Measurements from ENCODE around the gene PKDCC. TPM values are rescaled to one million over a fixed set of nuclear protein-coding genes. Genes with fewer than 3 reads are reported as not detected.

The PKDCC gene
- total and polyA plus RNA-seq, 4 donors = 73.6 to 131 (median 103) TPM

DNA sequence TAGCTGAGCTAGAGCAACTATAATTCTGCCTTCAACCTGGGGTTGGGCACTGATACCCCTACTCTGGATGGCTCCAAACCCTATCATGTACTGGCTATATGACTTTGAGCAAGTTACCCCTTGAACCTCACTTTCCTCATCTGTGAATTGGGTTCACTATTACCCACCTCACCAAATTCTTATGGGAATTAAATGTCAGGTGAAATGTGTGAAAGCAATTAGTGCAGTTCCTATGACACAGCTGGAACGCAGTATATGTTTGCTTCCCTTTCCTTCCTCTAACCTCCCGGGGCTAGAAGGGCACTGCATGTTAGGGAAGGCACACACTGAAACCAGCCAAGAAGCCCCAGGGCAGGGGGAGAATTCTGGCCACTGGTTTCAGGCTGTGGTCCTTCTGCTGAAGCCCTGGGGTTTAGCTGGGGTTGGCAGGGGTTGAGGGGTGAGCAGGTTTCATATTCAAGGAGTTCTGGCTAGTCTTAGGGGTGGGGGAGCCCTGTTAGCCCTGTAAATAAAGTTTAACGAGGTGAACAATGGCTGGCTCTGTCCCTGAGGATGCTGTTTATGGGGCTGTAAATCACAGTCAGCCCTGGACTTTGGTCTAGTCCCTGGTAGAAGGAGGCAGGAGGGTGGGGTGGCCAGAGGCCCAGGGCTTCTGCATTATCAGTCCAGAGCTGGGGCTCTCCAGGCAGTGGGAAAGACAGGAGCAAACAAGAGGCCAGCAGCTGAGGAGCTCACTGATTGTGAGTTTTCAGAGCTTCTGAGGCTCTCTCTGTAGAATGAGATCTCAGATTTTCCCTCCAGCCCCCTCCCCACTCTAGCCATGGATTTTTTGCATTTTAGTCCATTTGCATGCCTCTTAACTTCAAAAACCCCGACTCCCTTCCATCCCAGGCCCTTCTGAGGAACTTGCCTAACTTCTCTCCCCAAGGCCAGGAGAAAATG, 8.0 kb downstream of the PKDCC start:
- Histone ChIP-seq H3K9me3 (ENCODE audit: control insufficient read depth in 4 of 4, insufficient read depth in 3 of 4, low read length in 3 of 4) (no peaks in the 10 kb centered on the region), H3K4me3 (no peak overlapping the region), H3K4me1 (ENCODE audit: control insufficient read depth in 5 of 5, insufficient read depth in 5 of 5, low read length in 5 of 5) (peaks cover 4 to 55% (median 6%) of the 10 kb centered on the region in 5 donors), H3K27me3 (ENCODE audit: control insufficient read depth in 3 of 3, insufficient read depth in 3 of 3, low read length in 2 of 3) (no peaks in the 10 kb centered on the region), H3K27ac (ENCODE audit: low read depth in 1 of 2, low read length in 1 of 2) (peak overlapping the region; percentile 27 to 40), H3K36me3 (ENCODE audit: control insufficient read depth in 4 of 4, insufficient read depth in 4 of 4, low read length in 4 of 4) (peaks cover 0 to 48% (median 25%) of the 10 kb centered on the region in 4 donors), H3K9ac (ENCODE audit: insufficient read depth in 1 of 2, low read length in 2 of 2) (no peak overlapping the region)
- TF ChIP-seq, protein P1, sequence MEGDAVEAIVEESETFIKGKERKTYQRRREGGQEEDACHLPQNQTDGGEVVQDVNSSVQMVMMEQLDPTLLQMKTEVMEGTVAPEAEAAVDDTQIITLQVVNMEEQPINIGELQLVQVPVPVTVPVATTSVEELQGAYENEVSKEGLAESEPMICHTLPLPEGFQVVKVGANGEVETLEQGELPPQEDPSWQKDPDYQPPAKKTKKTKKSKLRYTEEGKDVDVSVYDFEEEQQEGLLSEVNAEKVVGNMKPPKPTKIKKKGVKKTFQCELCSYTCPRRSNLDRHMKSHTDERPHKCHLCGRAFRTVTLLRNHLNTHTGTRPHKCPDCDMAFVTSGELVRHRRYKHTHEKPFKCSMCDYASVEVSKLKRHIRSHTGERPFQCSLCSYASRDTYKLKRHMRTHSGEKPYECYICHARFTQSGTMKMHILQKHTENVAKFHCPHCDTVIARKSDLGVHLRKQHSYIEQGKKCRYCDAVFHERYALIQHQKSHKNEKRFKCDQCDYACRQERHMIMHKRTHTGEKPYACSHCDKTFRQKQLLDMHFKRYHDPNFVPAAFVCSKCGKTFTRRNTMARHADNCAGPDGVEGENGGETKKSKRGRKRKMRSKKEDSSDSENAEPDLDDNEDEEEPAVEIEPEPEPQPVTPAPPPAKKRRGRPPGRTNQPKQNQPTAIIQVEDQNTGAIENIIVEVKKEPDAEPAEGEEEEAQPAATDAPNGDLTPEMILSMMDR (IDR thresholded peaks at IDR 0.05; ENCODE audit: control extremely low read depth, extremely low read depth) = no peak
- 56 to 67% methylated on average over 4 of the region's 4 CpGs for WGBS, 2 donors
- no peak for ATAC-seq (ENCODE audit: insufficient read depth, low FRiP score)
- DNase-seq = no peak

DNA sequence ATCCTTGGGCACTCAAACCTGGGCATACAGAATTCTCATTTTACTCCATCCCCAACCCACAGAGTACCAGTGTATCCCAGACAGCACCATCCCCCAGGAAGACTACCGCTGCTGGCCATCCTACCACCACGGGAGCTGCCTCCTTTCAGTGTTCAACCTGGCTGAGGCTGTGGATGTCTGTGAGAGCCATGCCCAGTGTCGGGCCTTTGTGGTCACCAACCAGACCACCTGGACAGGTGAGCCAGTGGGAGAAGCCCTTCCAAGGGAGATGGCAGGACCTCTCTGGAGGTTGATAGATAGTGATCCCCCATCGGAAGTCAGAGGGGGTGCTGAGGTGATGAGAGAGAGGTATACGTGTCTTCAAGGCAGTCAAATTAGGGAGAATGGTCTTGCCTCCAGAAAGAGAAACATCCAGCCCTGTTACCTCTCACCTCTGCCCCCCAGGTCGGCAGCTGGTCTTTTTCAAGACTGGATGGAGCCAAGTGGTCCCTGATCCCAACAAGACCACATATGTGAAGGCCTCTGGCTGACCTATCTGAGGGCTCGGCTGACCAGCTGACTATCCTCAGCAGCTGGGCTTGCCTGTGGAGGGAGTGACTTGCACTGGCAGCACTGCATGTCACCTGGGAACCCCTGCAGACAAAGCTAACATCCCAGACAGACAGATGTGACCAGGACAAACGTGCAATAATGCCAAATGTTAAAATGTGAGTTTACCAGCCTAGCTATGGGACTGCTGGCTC, 9.5 kb downstream of the PKDCC start:
- DNase-seq (no peak), ATAC-seq (ENCODE audit: insufficient read depth, low FRiP score) (no peak)
- 86 to 92% methylated on average over 8 of the region's 8 CpGs for WGBS, 2 donors
- no peak overlapping the region for H3K9ac ChIP-seq (ENCODE audit: insufficient read depth in 1 of 2, low read length in 2 of 2)
- H3K27ac ChIP-seq (ENCODE audit: low read depth in 1 of 2, low read length in 1 of 2) = no peak overlapping the region
- no peaks in the 10 kb centered on the region for H3K27me3 ChIP-seq (ENCODE audit: control insufficient read depth in 3 of 3, insufficient read depth in 3 of 3, low read length in 2 of 3)
- TF ChIP-seq, protein P1 (IDR thresholded peaks at IDR 0.05; ENCODE audit: control extremely low read depth, extremely low read depth) = no peak
- H3K4me3 ChIP-seq = no peak overlapping the region
- no peaks in the 10 kb centered on the region for H3K9me3 ChIP-seq (ENCODE audit: control insufficient read depth in 4 of 4, insufficient read depth in 3 of 4, low read length in 3 of 4)
- peaks cover 7 to 47% (median 9%) of the 10 kb centered on the region in 5 donors for H3K4me1 ChIP-seq (ENCODE audit: control insufficient read depth in 5 of 5, insufficient read depth in 5 of 5, low read length in 5 of 5)
- peaks cover 0 to 47% (median 23%) of the 10 kb centered on the region in 4 donors for H3K36me3 ChIP-seq (ENCODE audit: control insufficient read depth in 4 of 4, insufficient read depth in 4 of 4, low read length in 4 of 4)

- Histone ChIP-seq H3K9ac (ENCODE audit: insufficient read depth in 1 of 2, low read length in 2 of 2) (no peak overlapping the region), H3K36me3 (ENCODE audit: control insufficient read depth in 4 of 4, insufficient read depth in 4 of 4, low read length in 4 of 4) (peaks cover 0 to 47% (median 21%) of the 10 kb centered on the region in 4 donors), H3K27ac (ENCODE audit: low read depth in 1 of 2, low read length in 1 of 2) (no peak overlapping the region), H3K9me3 (ENCODE audit: control insufficient read depth in 4 of 4, insufficient read depth in 3 of 4, low read length in 3 of 4) (no peaks in the 10 kb centered on the region), H3K27me3 (ENCODE audit: control insufficient read depth in 3 of 3, insufficient read depth in 3 of 3, low read length in 2 of 3) (no peaks in the 10 kb centered on the region), H3K4me3 (no peak overlapping the region), H3K4me1 (ENCODE audit: control insufficient read depth in 5 of 5, insufficient read depth in 5 of 5, low read length in 5 of 5) (peaks cover 4 to 43% (median 9%) of the 10 kb centered on the region in 5 donors)
- ATAC-seq (ENCODE audit: insufficient read depth, low FRiP score) = no peak
- TF ChIP-seq, protein P1 (IDR thresholded peaks at IDR 0.05; ENCODE audit: control extremely low read depth, extremely low read depth) = no peak
- DNase-seq = no peak
- 91% methylated on average over 10 of the region's 10 CpGs for WGBS, 2 donors
Measured at GRCh38 chr2:42057902-42058450, 10.2 kb downstream of the PKDCC start.
